ENCODE data around the gene SPTBN2. TPM values are rescaled to one million over a fixed set of nuclear protein-coding genes. Genes with fewer than 3 reads are reported as not detected.

Gene SPTBN2
- total RNA-seq, 1 experiment from 2014 or later: 18.5 TPM

GRCh38 chr11:66762088-66762487 is 33.1 kb upstream of the SPTBN2 start:
- no peak for TF ChIP-seq ELF1 (IDR thresholded peaks at IDR 0.05; ENCODE audit: borderline replicate concordance, low read depth)
- no peak for TF ChIP-seq TCF7L2 (IDR thresholded peaks at IDR 0.05; ENCODE audit: borderline replicate concordance, extremely low read depth, insufficient read depth, insufficient read length)
- TF ChIP-seq JUND (IDR thresholded peaks at IDR 0.05): no peak
- Histone ChIP-seq H3K9me2 (ENCODE audit: insufficient read depth) (no peaks in the 10 kb centered on the region), H3K4me1 (ENCODE audit: control insufficient read depth in 1 of 2, insufficient read depth in 2 of 2, low read length in 2 of 2) (no peaks in the 10 kb centered on the region), H4K20me1 (ENCODE audit: insufficient read depth) (no peaks in the 10 kb centered on the region), H3K27me3 (ENCODE audit: insufficient read depth, low read length) (no peaks in the 10 kb centered on the region), H3K9me3 (ENCODE audit: control insufficient read depth in 1 of 2, insufficient read depth in 1 of 2, low read depth in 1 of 2, low read length in 2 of 2) (no peaks in the 10 kb centered on the region), H3K27ac (ENCODE audit: low read depth, low read length) (no peak overlapping the region), H3K36me3 (ENCODE audit: control insufficient read depth in 1 of 2, insufficient read depth in 2 of 2, low read length in 2 of 2) (no peaks in the 10 kb centered on the region), H3K9ac (ENCODE audit: low read length) (no peak overlapping the region), H2AFZ (ENCODE audit: low read depth, low read length, poor library complexity, severe bottlenecking) (no peak overlapping the region), H3K4me3 (replicated peaks in 1 of 2; ENCODE audit: low read depth in 1 of 2, low read length in 2 of 2) (no peak overlapping the region), H3K79me2 (ENCODE audit: insufficient read depth, low read length) (no peaks in the 10 kb centered on the region), H3K4me2 (ENCODE audit: low read length) (no peak overlapping the region)
- DNase-seq (ENCODE audit: low read depth, low spot score) (no peak), ATAC-seq (no peak)
- ChIA-PET CTCF (no interaction called here), POLR2A (no interaction called here), RAD21 (ENCODE audit: low non-redundant PET in 1 of 2, low total read pairs in 2 of 2, uncharacterized antibody in 2 of 2, unreplicated experiment in 2 of 2) (no interaction called here)
- no TSS peak for BruUV-seq (replicated peaks)
- intact Hi-C loops (cut with micrococcal nuclease): no loop called here

- no peak overlapping the region for H3K4me2 ChIP-seq (ENCODE audit: low read length)
- ChIA-PET RAD21 (ENCODE audit: low non-redundant PET in 1 of 2, low total read pairs in 2 of 2, uncharacterized antibody in 2 of 2, unreplicated experiment in 2 of 2) (no interaction called here), CTCF (no interaction called here), POLR2A (no interaction called here)
- no peaks in the 10 kb centered on the region for H3K9me3 ChIP-seq (ENCODE audit: control insufficient read depth in 1 of 2, insufficient read depth in 1 of 2, low read depth in 1 of 2, low read length in 2 of 2)
- DNase-seq (ENCODE audit: low read depth, low spot score): no peak
- no peak overlapping the region for H2AFZ ChIP-seq (ENCODE audit: low read depth, low read length, poor library complexity, severe bottlenecking)
- no peak for ATAC-seq
- H3K4me1 ChIP-seq (ENCODE audit: control insufficient read depth in 1 of 2, insufficient read depth in 2 of 2, low read length in 2 of 2): 0 out of 4 replicates have a peak, but pooled peaks cover 0 to 3% of the 10 kb centered on the region in 2 experiments
- no peaks in the 10 kb centered on the region for H4K20me1 ChIP-seq (ENCODE audit: insufficient read depth)
- no peak overlapping the region for H3K4me3 ChIP-seq (replicated peaks in 1 of 2; ENCODE audit: low read depth in 1 of 2, low read length in 2 of 2)
- H3K9me2 ChIP-seq (ENCODE audit: insufficient read depth): no peaks in the 10 kb centered on the region
- H3K79me2 ChIP-seq (ENCODE audit: insufficient read depth, low read length): peaks cover 16% of the 10 kb centered on the region; the same call in 1 of the 2 replicates
- H3K9ac ChIP-seq (ENCODE audit: low read length): no peak overlapping the region
- H3K27me3 ChIP-seq (ENCODE audit: insufficient read depth, low read length): no peaks in the 10 kb centered on the region
- BruUV-seq (replicated peaks): no TSS peak
- intact Hi-C loops (cut with micrococcal nuclease): no loop called here
- no peak overlapping the region for H3K27ac ChIP-seq (ENCODE audit: low read depth, low read length)
- no peaks in the 10 kb centered on the region for H3K36me3 ChIP-seq (ENCODE audit: control insufficient read depth in 1 of 2, insufficient read depth in 2 of 2, low read length in 2 of 2)
- no peak for TF ChIP-seq CEBPB (IDR thresholded peaks at IDR 0.05; ENCODE audit: low read depth)
- no peak for TF ChIP-seq EGR1 (IDR thresholded peaks at IDR 0.05; ENCODE audit: low read depth)
- TF ChIP-seq YY1 (IDR thresholded peaks at IDR 0.05; ENCODE audit: extremely low read depth, insufficient replicate concordance, low read depth, low read length): no peak
- no peak for TF ChIP-seq ZNF274 (IDR thresholded peaks at IDR 0.05; ENCODE audit: low read depth, low read length)
- TF ChIP-seq SRF (IDR thresholded peaks at IDR 0.05; ENCODE audit: low read depth): no peak
- no peak for TF ChIP-seq EZH2 (IDR thresholded peaks at IDR 0.05)
- no peak for TF ChIP-seq REST (IDR thresholded peaks at IDR 0.05; ENCODE audit: low read depth)
- no peak for TF ChIP-seq ATF3 (IDR thresholded peaks at IDR 0.05)
- TF ChIP-seq POLR2A (IDR thresholded peaks at IDR 0.05; ENCODE audit: borderline replicate concordance, extremely low read depth, insufficient read depth, insufficient read length): no peak
- TF ChIP-seq CTCF (IDR thresholded peaks at IDR 0.05 in 2 of 3, conservative IDR thresholded peaks at IDR 0.05 in 1 of 3; ENCODE audit: borderline replicate concordance in 1 of 3, insufficient read depth in 1 of 3, low read depth in 2 of 3, low read length in 2 of 3): no peak
- TF ChIP-seq MAX (IDR thresholded peaks at IDR 0.05): no peak
- TF ChIP-seq JUND (IDR thresholded peaks at IDR 0.05): no peak
- no peak for TF ChIP-seq CBX3 (IDR thresholded peaks at IDR 0.05; ENCODE audit: low read depth)
- TF ChIP-seq RAD21 (IDR thresholded peaks at IDR 0.05; ENCODE audit: low read depth): no peak
- no peak for TF ChIP-seq POLR2AphosphoS5 (IDR thresholded peaks at IDR 0.05; ENCODE audit: low read depth, low read length)
These were observed 23.1 kb upstream of the SPTBN2 start for GRCh38 chr11:66752148-66752547.

Data from HCT116 (cell line).